Adrenal gland (tissue), 12 donors: ENCODE measurements around the gene SP6. TPM values are rescaled to one million over a fixed set of nuclear protein-coding genes. Genes with fewer than 3 reads are reported as not detected.
A peak's percentile ranks its signal among the peaks of the same experiment; 100 is the strongest.

Experiments
- DNase-seq, 7 donors: peaks; one replicate each; pipeline ENCODE4 v3.0.0-alpha.2; 2019 to 2020
- H3K27ac ChIP-seq, 5 donors: fragments of 200-600 bp; sonication (generic) in 4 of 5; 1 replicate in 3 of 5; 2 replicates in 2 of 5; pipeline versions ENCODE4 v1.5.1 to v1.8.0; 2016 to 2020; ENCODE audit warnings: mild to moderate bottlenecking in 1 of 5
- H3K27me3 ChIP-seq: fragments of 200-600 bp; 2 replicates; pipeline ENCODE4 v1.8.0; 2021
- H3K36me3 ChIP-seq, 2 donors: fragments of 200-600 bp; replicated peaks in 1 of 2; 1 replicate in 1 of 2; 2 replicates in 1 of 2; pipeline versions ENCODE4 v1.5.1 to v1.8.0; 2018 to 2022
- H3K4me1 ChIP-seq, 2 donors: fragments of 200-600 bp; replicated peaks in 1 of 2; 1 replicate in 1 of 2; 2 replicates in 1 of 2; pipeline versions ENCODE4 v1.5.1 to v1.8.0; 2018 to 2021
- H3K4me3 ChIP-seq, 4 donors: fragments of 200-600 bp; sonication (generic) in 3 of 4; one replicate each; pipeline ENCODE4 v1.5.1; 2016 to 2018
- H3K9me3 ChIP-seq, 3 donors: fragments of 200-600 bp; sonication (generic) in 1 of 3; replicated peaks in 1 of 3; 1 replicate in 2 of 3; 2 replicates in 1 of 3; pipeline versions ENCODE4 v1.5.1 to v1.8.0; 2016 to 2021
- CTCF ChIP-seq, 6 experiments: fragments of 450-650 bp in 4 of 6; fragments of 200-600 bp in 2 of 6; sonication (generic) in 1 of 6; IDR thresholded peaks; 1 replicate in 5 of 6; 2 replicates in 1 of 6; pipeline versions ENCODE4 v1.5.1 to v1.8.0; 2016 to 2021; ENCODE audit warnings: antibody characterized with exemption in 6 of 6, mild to moderate bottlenecking in 2 of 6, moderate library complexity in 1 of 6
- POLR2A ChIP-seq, 2 donors: fragments of 450-650 bp; IDR thresholded peaks; one replicate each; pipeline ENCODE4 v1.6.1; 2017; ENCODE audit warnings: antibody characterized with exemption in 2 of 2, mild to moderate bottlenecking in 2 of 2, moderate library complexity in 1 of 2
- WGBS, 4 donors: extraction: QIAGEN DNeasy Blood & Tissue Kit in 2 of 4; methylation state at CpG; one replicate each; pipeline versions ENCODE4 v1.1.5 to v1.1.7; 2013 to 2017; 5-methylcytosine and 5-hydroxymethylcytosine counted together
- intact Hi-C, 2 donors: fragments of 100-400 bp; cut with DNase I; formaldehyde crosslinking; loops; one replicate each; pipeline versions ENCODE4 v1.14.1 to v1.15.0; 2022 to 2023
- polyA plus RNA-seq, 3 donors: library from polyadenylated mRNA; stranded (reverse); fragments of 200-250 nt in 2 of 3; fragments of 350-450 nt in 1 of 3; fragmentation: Illumina TruSeq in 1 of 3; extraction: RNeasy Lipid Tissue Mini Kit (QIAGEN cat#74804) in 1 of 3; gene quantifications; one replicate each; pipeline ENCODE4 v1.2.3, GENCODE V29; 2013 to 2014
- total RNA-seq, 9 donors: library from RNA; depleted of rRNA in 4 of 9; stranded (reverse); fragments of >200 nt in 4 of 9; fragments of 120-200 nt in 1 of 9; fragmentation: NEBNext Ultra II Directional in 1 of 9; extraction: Animal tissue kit (Norgen Biotek cat#: 25700) in 1 of 9; gene quantifications; one replicate each; pipeline versions ENCODE4 v1.1.0 to v1.2.4, GENCODE V29; 2013 to 2023
- donor health status: healthy with polysubstance abuse.
- donor health status: Bipolar disorder and iron deficiency.
- donor health status: DM: yes; HTN: yes; CAD: no.
- donor health status: DM: no; HTN: no; CAD: no.
- donor health status: DM: no; HTN: no; CAD: no.
- donor health status: DM: yes; HTN: yes; CAD: no.

The SP6 gene
- total and polyA plus RNA-seq, 12 donors: 0.06 to 3.5 (median 1.0) TPM

GRCh38 chr17:47821424-47822391 is 29.3 kb downstream of the SP6 start, which contains the start of gene OSBPL7:
Gene OSBPL7, minus strand, starts transcription at chr17:47821794. Its CDS starts 1,516 bp downstream, at chr17:47820278.
- no peak for TF ChIP-seq CTCF (IDR thresholded peaks at IDR 0.05)
- peak in 1 of 2 donors; percentile 30 for TF ChIP-seq POLR2A (IDR thresholded peaks at IDR 0.05)
- peak; percentile 64 to 87 (median 84) for DNase-seq

DNA sequence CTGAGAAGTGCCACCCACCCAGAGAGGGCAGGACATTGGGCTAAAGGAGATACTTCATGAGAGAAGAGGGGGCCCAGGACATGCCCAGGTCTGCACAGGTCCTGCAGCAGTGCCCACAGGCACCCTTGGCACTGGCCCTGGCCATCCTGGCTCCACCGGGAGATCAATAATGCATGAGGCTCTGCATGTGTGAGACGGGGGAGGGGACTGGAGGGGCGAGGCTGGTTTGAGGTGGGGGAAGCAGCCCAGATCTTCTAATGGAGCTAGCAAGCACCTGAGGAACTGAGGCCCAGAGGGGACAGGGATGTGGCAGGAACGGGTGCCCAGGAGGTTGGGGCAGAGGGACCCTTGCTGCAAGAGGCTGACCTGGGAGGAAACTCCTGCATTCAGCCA is 29.9 kb downstream of the SP6 start:
- intact Hi-C loops: no loop called here
- H3K36me3 ChIP-seq: peaks cover 0 to 37% of the 10 kb centered on the region in 2 donors
- H3K27me3 ChIP-seq: no peaks in the 10 kb centered on the region
- 17 to 33% (median 23%) methylated on average over 1 to 4 of the region's 4 CpGs for WGBS, 4 donors
- H3K4me3 ChIP-seq: peak overlapping the region in 2 of 4 donors; percentile 28 to 51
- TF ChIP-seq POLR2A (IDR thresholded peaks at IDR 0.05) (no peak), CTCF (IDR thresholded peaks at IDR 0.05) (no peak)
- H3K4me1 ChIP-seq: peaks cover 11 to 12% of the 10 kb centered on the region in 2 donors
- no peaks in the 10 kb centered on the region for H3K9me3 ChIP-seq
- peak overlapping the region in 1 of 5 donors; percentile 30 for H3K27ac ChIP-seq
- no peak for DNase-seq

More at GRCh38 chr17:47821424-47822391, 29.3 kb downstream of the SP6 start, which contains the start of gene OSBPL7:
- Histone ChIP-seq H3K27ac (peak within 1 kb of the TSS in 1 of 5 donors; percentile 30), H3K9me3 (no peaks in the 10 kb centered on the region), H3K4me3 (peak within 1 kb of the TSS in 2 of 4 donors; percentile 28 to 51), H3K36me3 (peaks cover 0 to 39% of the 10 kb centered on the region in 2 donors), H3K4me1 (peaks cover 11 to 12% of the 10 kb centered on the region in 2 donors), H3K27me3 (no peaks in the 10 kb centered on the region)
- intact Hi-C loops: no loop called here
- WGBS, 4 donors: 4 to 17% (median 5%) methylated on average over 4 to 21 of the region's 21 CpGs

DNA sequence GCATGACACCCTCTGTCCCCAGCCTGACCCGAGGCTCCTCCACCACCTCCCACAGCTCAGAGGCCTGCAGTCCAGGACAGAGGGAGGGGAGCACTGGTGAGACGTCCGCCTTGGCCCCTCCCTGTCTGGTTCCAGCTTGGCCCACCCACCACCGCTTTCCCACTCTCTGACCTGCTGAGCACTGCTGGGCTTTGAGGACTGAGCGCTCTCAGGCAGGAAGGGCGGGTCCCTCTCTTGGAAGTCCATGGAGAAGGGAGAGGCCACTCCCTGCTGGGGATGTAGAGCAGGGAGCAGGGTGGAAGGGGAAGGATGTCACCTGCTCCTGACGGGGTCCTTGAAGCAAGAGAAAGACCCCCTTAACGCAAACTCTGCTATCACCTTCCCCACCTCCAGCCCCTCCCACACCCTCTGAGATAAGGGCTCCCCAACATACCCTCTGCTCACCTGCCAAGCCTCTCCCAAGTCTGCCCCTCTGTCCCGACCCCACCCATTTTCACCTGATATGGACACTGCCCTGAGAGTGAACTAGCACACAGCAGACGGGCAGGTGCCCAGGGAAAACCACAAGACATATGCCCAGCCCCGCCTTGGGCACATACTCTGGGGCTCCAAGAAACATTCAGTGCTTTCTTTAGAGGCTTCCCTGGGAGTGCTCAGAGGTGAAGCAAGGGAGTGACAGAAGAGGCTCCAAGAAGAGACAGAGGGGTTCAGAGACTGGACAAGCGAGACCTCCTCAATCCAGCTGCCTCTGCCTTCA is 30.8 kb downstream of the SP6 start:
- no peak overlapping the region for H3K27ac ChIP-seq
- peaks cover 0 to 37% of the 10 kb centered on the region in 2 donors for H3K36me3 ChIP-seq
- WGBS, 4 donors: 73 to 79% (median 75%) methylated on average over 11 to 12 of the region's 12 CpGs
- no peaks in the 10 kb centered on the region for H3K27me3 ChIP-seq
- no peak for DNase-seq
- intact Hi-C loops: no loop called here
- TF ChIP-seq CTCF (IDR thresholded peaks at IDR 0.05): no peak
- TF ChIP-seq POLR2A (IDR thresholded peaks at IDR 0.05): no peak
- H3K4me3 ChIP-seq: no peak overlapping the region
- H3K9me3 ChIP-seq: no peaks in the 10 kb centered on the region
- H3K4me1 ChIP-seq: peaks cover 11 to 12% of the 10 kb centered on the region in 2 donors

DNA sequence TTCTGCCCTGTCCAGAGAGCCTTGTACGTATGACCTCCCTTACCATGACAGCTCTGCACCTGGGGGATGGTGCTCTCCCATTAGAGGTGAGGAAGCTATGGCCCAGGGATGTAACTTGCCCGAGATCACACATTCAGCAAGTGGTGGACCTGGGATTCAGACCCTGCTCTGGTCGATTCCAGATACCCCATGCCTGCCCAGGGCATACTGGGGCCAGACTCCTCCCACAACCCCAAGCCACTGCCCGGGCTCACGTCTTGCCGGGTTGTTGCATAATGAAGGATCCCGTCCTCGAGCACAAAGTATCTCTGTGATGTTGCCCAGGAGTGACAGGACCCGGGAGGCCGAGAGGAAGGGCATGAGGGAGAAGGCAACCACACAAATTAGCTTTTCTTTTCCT is 31.5 kb downstream of the SP6 start:
- 88 to 97% (median 90%) methylated on average over 3 to 10 of the region's 10 CpGs for WGBS, 4 donors
- H3K36me3 ChIP-seq: peaks cover 0 to 41% of the 10 kb centered on the region in 2 donors

More for the DNA sequence above, 31.5 kb downstream of the SP6 start:
- no peak for DNase-seq
- Histone ChIP-seq H3K27me3 (no peaks in the 10 kb centered on the region), H3K9me3 (no peaks in the 10 kb centered on the region), H3K27ac (no peak overlapping the region), H3K4me1 (peaks cover 11 to 12% of the 10 kb centered on the region in 2 donors), H3K4me3 (no peak overlapping the region)
- TF ChIP-seq CTCF (IDR thresholded peaks at IDR 0.05) (no peak), POLR2A (IDR thresholded peaks at IDR 0.05) (no peak)
- intact Hi-C loops: no loop called here
